ENCODE measurements around the gene ZAP70.

Gene ZAP70

GRCh38 chr2:97788986-97789644 lies 75.7 kb downstream of the ZAP70 start:
- H3K27ac ChIP-seq: no peak overlapping the region
- TF ChIP-seq CTCF (conservative IDR thresholded peaks at IDR 0.05): no peak

Measured in VCaP (cell line).